K562 (cell line): ENCODE measurements around the gene TRAPPC2L. TPM values are rescaled to one million over a fixed set of nuclear protein-coding genes. Genes with fewer than 3 reads are reported as not detected.

Experiments used
- ARID4B ChIP-seq: sonication (generic); formaldehyde crosslinking; IDR thresholded peaks from 2 replicates; pipeline ENCODE4 v1.8.0; 2022; ENCODE audit warnings: mild to moderate bottlenecking, missing genetic modification reagents
- ATF6 ChIP-seq: sonication (generic); formaldehyde crosslinking; IDR thresholded peaks from 2 replicates; pipeline ENCODE4 v1.4.0; 2020; ENCODE audit warnings: mild to moderate bottlenecking, missing genetic modification reagents
- BHLHE40 ChIP-seq: IDR thresholded peaks from 2 replicates; pipeline ENCODE4 v1.6.1; 2011; ENCODE audit warnings: low read length, improper control_type of control experiment
- CBFB ChIP-seq: sonication (generic); formaldehyde crosslinking; IDR thresholded peaks from 2 replicates; pipeline ENCODE4 v1.4.0; 2020; ENCODE audit warnings: mild to moderate bottlenecking, missing genetic modification reagents
- CSDE1 ChIP-seq, 2 experiments: fragments of 450-650 bp; IDR thresholded peaks; 2 replicates each; pipeline ENCODE4 v1.6.1; 2016; ENCODE audit warnings: mild to moderate bottlenecking in 1 of 2
- DPF2 ChIP-seq: fragments of 450-650 bp; IDR thresholded peaks from 2 replicates; pipeline ENCODE4 v1.6.1; 2016
- ELF1 ChIP-seq: fragments of 200-800 bp; sonication (Bioruptor generic); IDR thresholded peaks from 2 replicates; pipeline ENCODE4 v1.6.1; 2016; ENCODE audit warnings: missing genetic modification characterization, missing compliant biosample characterization
- GABPA ChIP-seq: fragments of 200-800 bp; sonication (Bioruptor generic); conservative IDR thresholded peaks from 2 replicates; pipeline ENCODE4 v1.6.1; 2016; ENCODE audit warnings: low read depth, missing genetic modification characterization, missing compliant biosample characterization
- HMG20B ChIP-seq: fragments of 250-450 bp; sonication (Bioruptor Pico); IDR thresholded peaks from 2 replicates; pipeline ENCODE4 v1.5.0; 2021; ENCODE audit warnings: mild to moderate bottlenecking
- HNRNPK ChIP-seq: fragments of 200-400 bp; formaldehyde crosslinking; IDR thresholded peaks from one replicate; pipeline ENCODE4 v1.6.1; 2018; ENCODE audit warnings: mild to moderate bottlenecking, low read depth, low read length; ENCODE audit not compliant: poor library complexity, severe bottlenecking
- JUNB ChIP-seq: fragments of 450-650 bp; formaldehyde crosslinking; conservative IDR thresholded peaks from 2 replicates; pipeline ENCODE4 v1.4.0; 2020; ENCODE audit warnings: mild to moderate bottlenecking
- KAT2B ChIP-seq: IDR thresholded peaks from one replicate; pipeline ENCODE4 v1.6.1; 2012; ENCODE audit warnings: low read depth, mild to moderate bottlenecking, control low read depth, inconsistent platforms, low read length, moderate library complexity
- MEIS2 ChIP-seq: fragments of 450-650 bp; IDR thresholded peaks from 2 replicates; pipeline ENCODE4 v1.6.1; 2014; ENCODE audit warnings: mild to moderate bottlenecking; ENCODE audit not compliant: partially characterized antibody
- MTA3 ChIP-seq: fragments of 450-650 bp; formaldehyde crosslinking; IDR thresholded peaks from 2 replicates; pipeline ENCODE4 v1.6.1; 2017; ENCODE audit warnings: mild to moderate bottlenecking, borderline replicate concordance
- RBM14 ChIP-seq: fragments of 200-400 bp; formaldehyde crosslinking; IDR thresholded peaks from 2 replicates; pipeline ENCODE4 v1.6.1; 2018; ENCODE audit warnings: low read depth, mild to moderate bottlenecking, low read length, moderate library complexity, borderline replicate concordance; ENCODE audit not compliant: insufficient read depth
- SAFB ChIP-seq: fragments of 200-400 bp; formaldehyde crosslinking; IDR thresholded peaks from 2 replicates; pipeline ENCODE4 v1.6.1; 2017; ENCODE audit warnings: low read depth, low read length, borderline replicate concordance
- SMAD4 ChIP-seq: fragments of 250-450 bp; sonication (Bioruptor Pico); conservative IDR thresholded peaks from 2 replicates; pipeline ENCODE4 v1.8.0; 2021; ENCODE audit warnings: inconsistent platforms, mild to moderate bottlenecking, moderate library complexity
- SUPT5H ChIP-seq: fragments of 450-650 bp; IDR thresholded peaks from 2 replicates; pipeline ENCODE4 v1.6.1; 2016
- ZNF436 ChIP-seq: fragments of 250-450, 450-650 bp; sonication (Bioruptor Pico); formaldehyde crosslinking; IDR thresholded peaks from 2 replicates; pipeline ENCODE4 v1.7.0; 2020; ENCODE audit warnings: mild to moderate bottlenecking
- ZNF695 ChIP-seq: fragments of 450-650 bp; formaldehyde crosslinking; IDR thresholded peaks from 2 replicates; pipeline ENCODE4 v1.4.0; 2020; ENCODE audit warnings: mild to moderate bottlenecking, moderate library complexity
- ZNF79 ChIP-seq: fragments of 250-450 bp; sonication (Bioruptor Pico); IDR thresholded peaks from 2 replicates; pipeline ENCODE4 v1.4.0; 2020; ENCODE audit warnings: low read depth, mild to moderate bottlenecking, moderate library complexity
- polyA plus RNA-seq, 8 experiments: library from polyadenylated mRNA; depleted of rRNA in 4 of 8; stranded (reverse) in 5 of 8; unstranded in 3 of 8; fragments of >200 nt; fragmentation: Nextera tagmentation in 2 of 8; fragmentation: Illumina TruSeq in 1 of 8; extraction: Ambion mirVana in 2 of 8; extraction: Trizol in 1 of 8; gene quantifications; 2 replicates each; pipeline versions ENCODE4 v1.2.1 to v1.2.3, GENCODE V29; 2011 to 2014; ENCODE audit warnings: inconsistent platforms in 1 of 8, missing spikeins in 1 of 8
- total RNA-seq, 7 experiments: library from RNA; depleted of rRNA in 6 of 7; stranded (reverse); fragments of >200 nt in 6 of 7; fragmentation: Illumina TruSeq in 2 of 7; extraction: Trizol in 2 of 7; gene quantifications; 2 replicates each; pipeline versions ENCODE4 v1.2.1 to v1.2.3, GENCODE V29; 2011 to 2021; ENCODE audit warnings: low replicate concordance in 1 of 7

The TRAPPC2L gene
- total and polyA plus RNA-seq, 9 of the 15 experiments (the other 6 are each of a cell fraction or from before 2014, with no cell fraction given), result 60.4 to 398 (median 97.5) TPM

- TF ChIP-seq ZNF79 (CRISPR knock-in tag), result no peak
- 0 out of 2 replicates have a peak, but pooled peaks have one; percentile 31 for TF ChIP-seq MTA3
- TF ChIP-seq SMAD4 (CRISPR knock-in tag), result 0 out of 2 replicates have a peak, but pooled peaks have one; percentile 21
- no peak for TF ChIP-seq ZNF695 (CRISPR knock-in tag)
- peak; percentile 66 for TF ChIP-seq SUPT5H
- TF ChIP-seq MEIS2, result no peak
- no peak for TF ChIP-seq ZNF436
- TF ChIP-seq KAT2B, result no peak
- no peak for TF ChIP-seq RBM14
- no peak for TF ChIP-seq SAFB
- no peak for TF ChIP-seq CBFB (CRISPR knock-in tag)
- TF ChIP-seq BHLHE40, result peak; percentile 95
- TF ChIP-seq ATF6 (CRISPR knock-in tag), result 0 out of 2 replicates have a peak, but pooled peaks have one; percentile 40
- no peak for TF ChIP-seq DPF2
- peak in 1 of 2 experiments; percentile 80; a peak in 1 of 4 replicates for TF ChIP-seq CSDE1 (IDR thresholded peaks at IDR 0.05)
- no peak for TF ChIP-seq JUNB (CRISPR knock-in tag)
- TF ChIP-seq ARID4B (CRISPR knock-in tag), result peak; percentile 93; the same call in 1 of the 2 replicates
- TF ChIP-seq GABPA (tag), result peak; percentile 72
- peak; percentile 97 for TF ChIP-seq HNRNPK
- no peak for TF ChIP-seq HMG20B
- TF ChIP-seq ELF1, result peak; percentile 76
Observed at GRCh38 chr16:88856828-88857727, at the start of gene TRAPPC2L, which contains the start of gene GALNS (continued).
